OCI-LY3 (cell line): ENCODE results near the gene SH3PXD2A.

ENCODE experiments used
- H2AFZ ChIP-seq: fragments of 200-600, 300-600 bp; shearing (Covaris generic); 2 replicates; pipeline ENCODE4 v1.6.0; 2014; ENCODE audit warnings: antibody characterized with exemption, low read depth, low read length
- H3K27ac ChIP-seq: fragments of 200-600, 300-600 bp; sonication (generic); 2 replicates; pipeline ENCODE4 v1.5.1; 2014; ENCODE audit warnings: mild to moderate bottlenecking, low read length, moderate library complexity, mixed read lengths
- H3K27me3 ChIP-seq: fragments of 200-600, 300-600 bp; sonication (generic); 2 replicates; pipeline ENCODE4 v1.6.1; 2014; ENCODE audit warnings: low read depth, low read length, mixed read lengths
- H3K36me3 ChIP-seq: fragments of 200-600, 300-600 bp; sonication (generic); replicated peaks from 2 replicates; pipeline ENCODE3; 2014; ENCODE audit warnings: low read depth, low read length, mixed read lengths
- H3K4me1 ChIP-seq: fragments of 300-600, 200-600 bp; sonication (generic); 2 replicates; pipeline ENCODE4 v1.6.1; 2014; ENCODE audit warnings: low read length, mixed read lengths
- H3K4me2 ChIP-seq: fragments of 200-600, 300-600 bp; sonication (generic); 2 replicates; pipeline ENCODE4 v1.6.1; 2014; ENCODE audit warnings: low read length, mixed read lengths
- H3K4me3 ChIP-seq: fragments of 300-600, 200-600 bp; sonication (generic); 2 replicates; pipeline ENCODE4 v1.5.1; 2014; ENCODE audit warnings: antibody characterized with exemption, mild to moderate bottlenecking, low read length, moderate library complexity
- H3K79me2 ChIP-seq: fragments of 300-600, 200-600 bp; shearing (Covaris generic); 2 replicates; pipeline ENCODE4 v1.6.1; 2014; ENCODE audit warnings: mild to moderate bottlenecking, low read length, mixed read lengths
- H3K9ac ChIP-seq: fragments of 300-600, 200-600 bp; shearing (Covaris generic); 2 replicates; pipeline ENCODE4 v1.6.0; 2014; ENCODE audit warnings: mild to moderate bottlenecking, low read length, moderate library complexity
- H3K9me3 ChIP-seq: fragments of 200-600, 300-600 bp; shearing (Covaris generic); 2 replicates; pipeline ENCODE4 v1.6.1; 2014; ENCODE audit warnings: low read length, mixed read lengths; ENCODE audit not compliant: insufficient read depth
- H4K20me1 ChIP-seq: fragments of 200-600, 300-600 bp; sonication (generic); 2 replicates; pipeline ENCODE4 v1.6.1; 2016; ENCODE audit warnings: low read length, mixed read lengths; ENCODE audit not compliant: insufficient read depth
- EZH2phosphoT487 ChIP-seq: fragments of 200-600 bp; shearing (Covaris generic); IDR thresholded peaks from 2 replicates; pipeline ENCODE4 v1.6.1; 2018; ENCODE audit warnings: antibody characterized with exemption, mixed run types, low read depth
- TF ChIP-seq, protein P1 (sequence below): fragments of 200-600, 300-600 bp; sonication (generic); IDR thresholded peaks from 2 replicates; pipeline ENCODE4 v1.5.1; 2014; ENCODE audit warnings: antibody characterized with exemption, low read length, low read depth

SH3PXD2A gene

DNA sequence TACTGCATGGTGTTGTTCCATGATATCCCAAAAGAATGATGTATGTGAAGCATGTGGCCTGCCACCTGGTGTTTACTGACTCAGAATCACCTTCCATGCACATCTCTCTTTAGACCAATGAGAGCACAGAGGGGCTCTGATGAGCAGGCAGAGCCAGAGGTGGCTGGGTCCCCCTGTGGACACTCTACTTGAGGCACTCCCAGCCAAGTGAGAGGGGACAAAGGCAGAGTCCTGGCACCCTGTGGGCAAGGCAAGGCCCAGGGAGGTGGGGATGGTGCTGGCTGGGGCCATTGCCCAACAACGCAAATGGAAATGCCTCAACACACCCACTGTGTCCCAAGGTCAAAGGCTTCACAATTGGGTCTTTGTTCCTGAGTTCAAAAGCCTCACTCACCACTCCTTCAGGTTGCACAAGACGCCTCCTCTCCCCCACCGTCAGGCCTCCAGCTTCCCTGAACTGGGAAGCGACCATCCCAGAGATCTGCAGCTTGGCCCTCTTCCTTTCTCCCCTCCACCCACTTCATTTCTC lies 197.3 kb downstream of the SH3PXD2A start:
- peaks cover 5% of the 10 kb centered on the region; the same call in 1 of the 2 replicates for H4K20me1 ChIP-seq
- H3K27me3 ChIP-seq: no peaks in the 10 kb centered on the region
- peaks cover 18% of the 10 kb centered on the region for H3K36me3 ChIP-seq
- no peak overlapping the region for H3K4me2 ChIP-seq
- no peaks in the 10 kb centered on the region for H3K79me2 ChIP-seq
- no peaks in the 10 kb centered on the region; the same call in 1 of the 2 replicates for H3K4me1 ChIP-seq
- H3K9ac ChIP-seq: no peak overlapping the region
- no peak overlapping the region for H3K4me3 ChIP-seq
- H3K27ac ChIP-seq: no peak overlapping the region
- TF ChIP-seq EZH2phosphoT487: no peak
- TF ChIP-seq, protein P1, sequence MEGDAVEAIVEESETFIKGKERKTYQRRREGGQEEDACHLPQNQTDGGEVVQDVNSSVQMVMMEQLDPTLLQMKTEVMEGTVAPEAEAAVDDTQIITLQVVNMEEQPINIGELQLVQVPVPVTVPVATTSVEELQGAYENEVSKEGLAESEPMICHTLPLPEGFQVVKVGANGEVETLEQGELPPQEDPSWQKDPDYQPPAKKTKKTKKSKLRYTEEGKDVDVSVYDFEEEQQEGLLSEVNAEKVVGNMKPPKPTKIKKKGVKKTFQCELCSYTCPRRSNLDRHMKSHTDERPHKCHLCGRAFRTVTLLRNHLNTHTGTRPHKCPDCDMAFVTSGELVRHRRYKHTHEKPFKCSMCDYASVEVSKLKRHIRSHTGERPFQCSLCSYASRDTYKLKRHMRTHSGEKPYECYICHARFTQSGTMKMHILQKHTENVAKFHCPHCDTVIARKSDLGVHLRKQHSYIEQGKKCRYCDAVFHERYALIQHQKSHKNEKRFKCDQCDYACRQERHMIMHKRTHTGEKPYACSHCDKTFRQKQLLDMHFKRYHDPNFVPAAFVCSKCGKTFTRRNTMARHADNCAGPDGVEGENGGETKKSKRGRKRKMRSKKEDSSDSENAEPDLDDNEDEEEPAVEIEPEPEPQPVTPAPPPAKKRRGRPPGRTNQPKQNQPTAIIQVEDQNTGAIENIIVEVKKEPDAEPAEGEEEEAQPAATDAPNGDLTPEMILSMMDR: no peak
- H3K9me3 ChIP-seq: no peaks in the 10 kb centered on the region
- no peak overlapping the region for H2AFZ ChIP-seq

DNA sequence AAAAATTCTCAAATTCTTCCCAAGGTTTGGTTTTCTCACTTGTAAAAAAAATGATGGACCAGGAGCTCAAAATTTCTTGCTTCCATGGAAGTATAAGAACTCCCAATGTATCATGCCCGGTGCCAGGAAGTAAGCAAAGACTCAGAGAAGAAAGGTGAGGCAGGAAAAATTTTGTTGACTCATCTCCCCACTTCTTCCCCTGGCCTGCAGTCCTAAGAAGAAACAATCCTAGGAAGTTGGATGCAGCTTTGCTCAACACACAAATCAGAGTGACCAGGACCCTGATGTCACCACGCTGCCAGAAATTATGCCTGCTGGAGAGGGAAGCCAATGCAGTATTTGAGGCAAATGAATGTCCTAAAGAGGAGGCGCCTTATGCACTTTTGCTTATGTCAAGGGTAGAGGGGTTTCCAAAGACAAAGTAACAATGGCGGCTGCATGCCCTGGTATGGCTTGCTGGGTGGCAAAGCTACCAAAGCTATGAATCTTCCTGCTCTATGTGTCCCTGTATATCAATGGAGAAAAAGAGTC lies 198.2 kb downstream of the SH3PXD2A start:
- Histone ChIP-seq H3K36me3 (peaks cover 18% of the 10 kb centered on the region), H4K20me1 (0 out of 2 replicates have a peak, but pooled peaks cover 5% of the 10 kb centered on the region), H3K27ac (no peak overlapping the region), H3K4me2 (no peak overlapping the region), H3K4me1 (no peaks in the 10 kb centered on the region; the same call in 1 of the 2 replicates), H3K27me3 (no peaks in the 10 kb centered on the region), H2AFZ (no peak overlapping the region), H3K4me3 (no peak overlapping the region), H3K79me2 (no peaks in the 10 kb centered on the region), H3K9ac (no peak overlapping the region), H3K9me3 (no peaks in the 10 kb centered on the region)
- no peak for TF ChIP-seq EZH2phosphoT487
- TF ChIP-seq, protein P1: no peak

DNA sequence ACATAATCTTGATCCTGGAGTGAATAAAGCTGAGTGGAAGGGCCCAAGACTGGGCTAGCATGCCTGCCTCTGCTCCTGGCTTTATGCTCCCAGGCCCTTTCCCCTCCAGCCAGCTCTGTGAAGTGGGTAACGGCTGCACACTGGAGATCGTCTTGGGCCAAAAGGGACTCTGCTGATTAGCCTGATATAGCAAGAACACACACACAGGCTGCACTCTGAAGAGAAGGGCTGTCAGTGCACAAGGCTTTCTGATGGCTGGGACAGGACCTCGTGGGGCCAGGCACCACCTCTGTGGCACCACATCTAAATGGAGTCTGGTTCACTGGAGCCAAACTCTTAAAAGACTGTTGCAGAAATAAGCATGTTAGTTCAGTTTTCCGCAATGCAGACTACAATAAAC lies 200.5 kb downstream of the SH3PXD2A start:
- no peak overlapping the region for H3K4me3 ChIP-seq
- no peak overlapping the region for H2AFZ ChIP-seq
- H4K20me1 ChIP-seq: peaks cover 9% of the 10 kb centered on the region; the same call in 1 of the 2 replicates
- peaks cover 18% of the 10 kb centered on the region for H3K36me3 ChIP-seq
- no peak for TF ChIP-seq EZH2phosphoT487
- TF ChIP-seq, protein P1: no peak
- no peak overlapping the region for H3K9ac ChIP-seq
- no peak overlapping the region for H3K27ac ChIP-seq
- H3K4me1 ChIP-seq: no peaks in the 10 kb centered on the region
- H3K9me3 ChIP-seq: no peaks in the 10 kb centered on the region
- H3K79me2 ChIP-seq: no peaks in the 10 kb centered on the region
- H3K4me2 ChIP-seq: no peak overlapping the region
- no peaks in the 10 kb centered on the region for H3K27me3 ChIP-seq

DNA sequence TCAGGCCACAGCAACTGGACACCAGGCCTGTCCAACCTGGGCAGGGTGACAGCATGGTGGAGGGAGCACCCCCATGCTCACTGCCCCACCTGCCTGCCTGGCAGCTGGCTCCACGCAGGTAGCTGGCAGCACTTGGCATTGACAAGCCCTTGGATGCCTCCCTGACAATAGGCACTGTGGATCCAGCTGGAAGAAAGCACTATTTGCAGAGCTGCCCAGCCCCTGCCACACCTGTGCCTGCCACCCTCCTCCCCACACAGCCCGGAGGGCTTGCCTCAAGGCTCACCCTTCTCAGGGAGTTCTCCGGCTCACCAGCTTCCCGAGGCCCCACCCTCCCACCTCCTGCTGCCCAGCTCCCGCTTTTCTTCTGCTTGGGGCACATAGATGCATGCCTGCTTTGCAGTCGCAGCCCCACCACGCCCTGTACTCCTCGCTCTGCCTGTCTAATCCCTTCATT lies 201.8 kb downstream of the SH3PXD2A start:
- Histone ChIP-seq H3K36me3 (peaks cover 17% of the 10 kb centered on the region), H3K27me3 (no peaks in the 10 kb centered on the region), H3K4me1 (no peaks in the 10 kb centered on the region), H3K4me2 (no peak overlapping the region), H3K9me3 (no peaks in the 10 kb centered on the region), H3K9ac (no peak overlapping the region), H3K27ac (no peak overlapping the region), H3K4me3 (no peak overlapping the region), H2AFZ (no peak overlapping the region), H3K79me2 (no peaks in the 10 kb centered on the region), H4K20me1 (peaks cover 15% of the 10 kb centered on the region)
- TF ChIP-seq, protein P1: no peak
- TF ChIP-seq EZH2phosphoT487: no peak
